HG02642 (cell line): Measurements from ENCODE around the gene SDK1.

Experiments used
- ATAC-seq: cut with Tn5 transposase; IDR thresholded peaks from one replicate; pipeline ENCODE4 v1.9.1; 2021; ENCODE audit warnings: mild to moderate bottlenecking; ENCODE audit not compliant: unreplicated experiment, poor library complexity

Gene SDK1

DNA sequence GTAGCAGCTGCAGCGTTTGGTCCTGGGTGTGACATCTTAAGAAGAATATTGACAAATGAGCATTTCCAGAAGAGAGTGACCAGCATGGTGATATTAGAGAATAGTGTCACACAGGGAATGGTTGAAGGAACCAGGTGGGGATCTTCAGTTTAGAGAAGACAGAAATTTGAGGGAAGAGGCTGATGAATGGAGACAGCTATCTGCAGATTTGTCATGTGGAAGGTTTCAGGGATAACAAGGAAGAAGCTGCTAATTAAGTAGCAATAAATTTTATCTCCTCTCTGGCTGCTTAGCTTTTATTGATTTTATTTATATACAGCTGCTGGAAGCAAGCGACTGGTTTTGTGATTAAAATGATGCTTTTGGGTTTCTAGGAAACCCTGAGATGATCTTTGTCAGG, 26.0 kb downstream of the SDK1 start:
- ATAC-seq = no peak

DNA sequence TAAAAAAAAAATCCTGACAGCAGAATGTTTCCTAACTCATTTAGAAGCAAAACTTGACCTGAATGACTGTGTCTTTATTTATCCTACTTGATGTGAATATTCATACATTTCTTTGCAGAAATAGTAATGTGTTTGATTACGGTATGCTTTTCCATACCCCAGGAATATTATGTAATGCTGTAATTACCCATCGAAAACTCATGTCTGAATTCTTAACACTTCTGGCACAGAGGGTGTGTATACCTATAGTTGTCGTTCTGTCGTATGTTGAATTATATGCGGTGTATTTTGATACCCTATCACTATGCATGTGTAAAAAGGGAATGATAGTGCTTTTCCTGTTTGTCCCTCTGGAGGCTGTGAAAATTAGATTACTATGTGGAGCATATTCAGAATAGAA, 26.6 kb downstream of the SDK1 start:
- no peak for ATAC-seq

DNA sequence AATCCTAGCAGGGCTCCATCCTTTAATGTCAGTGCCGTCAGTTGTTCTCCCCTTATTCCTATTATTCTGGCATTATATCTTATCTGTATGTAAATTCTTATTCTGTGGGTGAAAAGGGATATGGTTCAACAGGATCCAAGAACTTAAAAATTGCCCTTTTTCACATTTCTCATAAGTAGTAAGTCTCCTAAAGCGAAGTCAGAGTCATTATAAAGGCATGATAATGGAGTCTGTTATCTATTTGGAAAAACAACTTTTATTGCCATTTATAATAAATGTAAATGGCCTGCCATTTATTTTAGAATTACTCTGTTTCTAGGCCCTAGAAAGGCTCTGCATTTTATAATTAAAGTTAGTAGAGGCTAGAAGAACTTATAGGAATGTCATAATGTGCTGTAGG, 31.3 kb downstream of the SDK1 start:
- ATAC-seq = no peak

DNA sequence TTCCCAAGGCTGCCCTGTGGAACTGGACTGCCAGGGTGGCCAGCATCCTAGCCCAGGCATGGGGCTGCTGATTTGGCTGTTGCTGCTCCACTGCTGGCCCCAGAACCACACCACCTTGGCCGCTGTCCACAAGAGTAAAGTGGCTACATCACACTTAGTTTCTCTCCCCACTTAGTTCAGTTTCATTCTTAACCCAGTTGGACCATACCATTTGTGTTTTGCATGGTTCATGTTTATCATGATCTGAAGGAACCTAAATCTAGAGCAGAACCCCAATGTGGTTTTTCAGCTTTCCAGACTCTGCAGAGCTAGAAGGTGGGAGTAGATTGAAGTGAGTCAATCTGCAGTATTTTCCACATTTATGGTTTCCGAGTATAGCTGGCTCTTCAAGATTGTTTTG, 32.8 kb downstream of the SDK1 start:
- no peak for ATAC-seq

DNA sequence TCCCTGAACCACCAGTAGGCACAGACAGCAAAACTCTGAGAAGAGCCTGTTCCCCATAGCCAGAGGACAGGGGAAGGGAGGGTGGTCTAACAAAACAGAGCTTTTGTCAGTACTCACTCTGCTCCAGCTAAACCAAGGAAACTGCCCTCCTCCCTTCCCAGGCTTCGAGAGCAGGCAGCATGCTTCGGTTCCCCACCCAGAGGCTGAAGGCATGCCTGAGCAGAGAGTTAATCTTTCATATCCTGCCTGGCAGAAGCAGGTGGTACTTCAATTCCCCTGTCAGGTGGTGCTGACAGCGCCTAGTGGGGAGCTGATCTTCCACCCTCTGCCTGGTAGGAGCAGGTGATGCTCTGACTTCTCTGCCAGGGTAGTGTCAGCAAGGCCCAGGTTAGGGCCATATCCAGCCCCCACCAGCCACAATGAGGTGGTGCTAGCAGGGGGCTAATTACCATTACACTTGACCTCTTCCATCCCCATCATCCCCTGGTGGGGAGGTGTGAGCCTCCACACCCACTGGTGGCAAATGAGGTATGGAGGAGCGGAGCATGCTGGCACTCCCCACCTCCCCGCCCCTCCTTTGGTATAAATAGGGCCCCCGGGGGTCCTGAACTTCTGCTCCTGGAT, 35.1 kb downstream of the SDK1 start:
- ATAC-seq = no peak

DNA sequence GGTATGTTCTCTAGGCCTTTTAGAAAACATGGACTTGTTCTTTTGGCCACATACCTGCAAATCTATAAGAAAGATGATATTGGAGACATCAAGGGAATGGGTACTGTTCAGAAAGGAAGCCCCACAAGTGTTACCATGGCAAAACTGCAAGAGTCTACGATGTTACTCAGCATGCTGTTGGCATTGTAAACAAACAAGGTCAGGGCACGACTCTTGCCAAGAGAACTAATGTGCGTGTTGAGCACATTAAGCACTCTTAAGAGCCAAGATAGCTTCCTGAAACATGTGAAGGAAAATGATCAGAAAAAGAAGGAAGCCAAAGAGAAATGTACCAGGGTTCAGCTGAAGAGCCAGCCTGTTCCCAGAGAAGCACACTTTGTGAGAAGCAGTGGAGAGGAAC, 37.1 kb downstream of the SDK1 start:
- ATAC-seq = no peak

DNA sequence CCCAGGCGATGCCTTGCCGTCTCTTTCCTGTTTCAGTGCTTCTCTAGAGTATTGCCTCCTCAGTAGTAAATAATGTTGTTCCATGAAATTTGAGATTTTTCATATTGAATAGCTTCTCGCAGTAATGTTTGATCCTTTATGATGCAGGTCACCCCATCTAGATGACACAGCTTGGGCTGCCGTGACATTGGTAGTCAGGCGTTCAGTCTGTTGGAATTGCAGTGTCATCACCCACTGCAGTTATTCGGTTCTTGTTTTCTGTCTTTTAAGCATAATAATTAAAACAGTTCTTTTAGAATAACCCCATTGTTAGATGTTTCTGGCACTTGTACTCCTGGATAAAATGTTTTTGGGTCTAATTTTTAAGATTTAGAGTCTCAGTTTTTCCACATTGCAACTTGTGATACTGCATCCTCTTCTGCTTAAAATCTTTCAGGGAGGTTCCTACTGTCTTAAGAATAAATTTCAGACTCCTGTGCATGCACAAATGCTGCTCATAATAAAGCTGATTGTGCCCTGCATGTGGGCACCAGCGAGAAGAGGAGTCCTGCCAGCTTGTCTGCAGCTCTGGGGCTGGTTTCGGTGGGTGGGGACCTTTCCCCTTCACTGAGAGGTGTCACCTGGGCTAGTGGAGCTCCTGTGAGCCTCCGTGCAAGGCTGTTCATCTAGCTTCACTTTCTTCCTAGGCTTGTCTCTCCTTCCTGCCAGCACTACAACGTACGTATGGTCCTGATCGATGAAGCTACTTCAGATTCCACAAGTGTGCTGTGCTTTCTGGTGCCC, 44.8 kb downstream of the SDK1 start:
- no peak for ATAC-seq

DNA sequence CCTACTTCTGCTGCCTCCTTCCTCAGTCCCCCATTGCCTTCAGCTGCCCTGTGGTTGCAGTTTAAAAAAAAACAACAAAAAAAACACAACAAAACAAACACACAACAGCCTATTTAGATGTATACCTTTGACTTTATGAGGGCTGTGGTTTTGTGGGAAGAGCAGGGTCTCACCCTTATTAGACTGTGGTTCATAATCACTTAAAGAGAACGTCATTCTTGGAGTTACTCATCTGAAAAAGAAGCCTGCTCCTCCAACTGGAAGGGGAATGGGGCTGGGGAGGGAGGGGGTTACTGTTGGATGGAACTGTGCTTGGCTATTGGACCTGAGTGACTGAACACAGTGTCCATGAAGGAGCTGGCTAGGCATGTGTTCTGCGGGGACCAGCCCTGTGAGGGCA, 48.1 kb downstream of the SDK1 start:
- ATAC-seq = no peak

DNA sequence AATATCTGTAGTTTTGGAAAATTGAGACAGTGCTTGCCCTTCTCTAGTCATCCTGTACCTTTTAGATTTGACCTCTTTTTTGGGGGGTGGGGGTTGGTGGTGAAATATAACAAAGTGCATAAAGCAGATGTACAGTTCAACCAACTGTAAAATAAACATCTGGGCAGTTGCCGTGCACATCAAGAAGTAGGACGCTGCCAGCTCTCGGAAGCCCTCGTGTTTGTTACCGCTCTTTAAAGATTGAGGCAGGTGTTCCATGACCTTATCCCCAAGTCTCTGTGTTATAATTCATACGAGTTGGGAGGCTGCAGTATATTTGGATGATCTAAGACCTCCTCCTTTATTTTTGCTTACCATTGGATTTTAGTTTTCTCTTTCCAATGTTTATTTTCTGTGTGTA, 55.1 kb downstream of the SDK1 start:
- ATAC-seq = no peak

DNA sequence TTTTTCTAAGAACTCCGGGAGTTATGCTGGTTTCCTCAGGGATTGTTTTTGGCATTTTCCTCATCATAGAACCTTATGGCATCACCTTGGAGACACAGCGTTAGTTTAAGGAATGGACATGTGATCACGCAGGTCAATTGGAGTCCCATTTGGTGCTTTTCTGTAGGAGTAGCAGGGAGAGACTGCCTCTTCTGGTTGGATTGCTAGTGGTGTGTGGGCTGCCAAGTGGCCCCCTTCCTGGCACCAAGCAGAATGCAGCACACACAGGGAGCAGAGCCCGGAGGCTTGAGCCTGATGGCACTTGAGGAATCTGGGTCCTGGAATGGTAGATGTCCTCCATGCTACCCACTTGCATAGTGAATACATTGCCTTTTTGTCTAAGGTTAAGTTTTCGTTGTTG, 57.9 kb downstream of the SDK1 start:
- no peak for ATAC-seq

DNA sequence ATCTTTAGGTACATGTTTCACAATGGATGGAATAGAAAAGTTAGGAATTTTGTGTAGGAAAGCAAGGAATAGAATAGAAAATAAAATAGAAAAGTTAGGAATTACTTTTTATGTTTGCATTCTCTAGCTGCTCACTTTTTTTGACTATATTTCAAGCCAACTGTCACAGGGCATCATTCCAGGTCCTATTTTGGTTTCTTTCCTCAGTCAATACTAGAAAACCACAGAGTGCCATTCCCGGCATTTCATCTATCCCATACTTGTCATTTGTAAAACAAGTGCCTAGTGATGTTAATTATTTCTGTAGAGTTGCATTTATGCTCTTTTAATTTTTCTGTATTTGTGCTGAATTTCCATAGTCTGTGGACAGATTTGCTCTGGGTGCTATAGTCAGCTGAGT, 66.2 kb downstream of the SDK1 start:
- ATAC-seq = no peak

DNA sequence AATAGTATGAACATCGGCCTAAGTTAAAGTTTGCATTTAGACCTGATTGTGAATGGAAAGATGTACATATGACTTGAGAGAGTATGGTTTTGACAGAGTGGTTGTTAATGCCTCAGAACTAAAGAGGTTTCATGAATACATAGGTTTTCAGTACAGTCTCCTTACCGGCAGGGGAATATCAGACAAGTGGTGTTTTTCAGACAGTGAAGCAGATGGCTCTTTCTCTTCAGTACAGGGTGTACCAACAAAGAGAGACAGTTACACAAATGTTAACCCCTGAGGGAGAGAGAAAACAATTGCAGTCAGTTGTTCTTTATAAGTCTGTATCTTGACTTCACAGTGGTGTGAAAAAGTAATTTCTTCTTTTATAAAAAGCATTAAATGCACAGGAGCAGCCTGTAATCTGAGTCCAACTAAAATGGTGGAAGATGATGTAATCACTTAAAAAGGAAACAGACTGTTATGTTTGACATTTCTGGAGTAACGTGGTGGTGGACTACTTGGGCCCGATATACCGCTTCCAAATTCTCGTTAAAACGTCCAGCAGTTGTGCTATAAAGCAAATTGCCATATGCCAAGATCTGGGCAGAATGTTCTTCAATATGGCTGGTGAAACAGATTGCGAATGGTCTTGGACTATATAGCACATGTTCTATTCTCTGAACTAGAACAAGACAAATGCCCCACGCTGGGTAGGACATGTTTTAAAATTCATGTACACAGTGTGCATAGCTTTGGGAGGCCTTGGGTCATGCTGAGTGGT, 69.2 kb downstream of the SDK1 start:
- no peak for ATAC-seq

DNA sequence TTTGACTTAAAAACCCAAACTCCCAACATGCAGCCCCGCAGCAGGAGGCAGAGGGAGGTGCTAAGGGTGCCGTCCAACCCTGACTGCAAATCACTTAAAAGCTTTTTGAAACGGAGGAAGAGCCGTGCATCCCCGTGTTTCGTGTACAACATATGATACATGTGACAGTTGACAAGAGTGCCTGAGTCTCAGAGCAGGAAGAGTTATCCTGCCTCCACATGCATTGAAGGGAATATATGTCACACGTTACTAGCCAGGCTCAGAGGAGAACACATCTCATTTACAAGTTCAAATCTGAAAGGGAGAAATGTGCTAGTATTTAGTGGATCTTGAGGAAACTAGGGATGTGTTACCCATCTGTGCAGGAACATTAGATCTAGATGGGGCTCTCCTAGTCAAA, 69.9 kb downstream of the SDK1 start:
- no peak for ATAC-seq

DNA sequence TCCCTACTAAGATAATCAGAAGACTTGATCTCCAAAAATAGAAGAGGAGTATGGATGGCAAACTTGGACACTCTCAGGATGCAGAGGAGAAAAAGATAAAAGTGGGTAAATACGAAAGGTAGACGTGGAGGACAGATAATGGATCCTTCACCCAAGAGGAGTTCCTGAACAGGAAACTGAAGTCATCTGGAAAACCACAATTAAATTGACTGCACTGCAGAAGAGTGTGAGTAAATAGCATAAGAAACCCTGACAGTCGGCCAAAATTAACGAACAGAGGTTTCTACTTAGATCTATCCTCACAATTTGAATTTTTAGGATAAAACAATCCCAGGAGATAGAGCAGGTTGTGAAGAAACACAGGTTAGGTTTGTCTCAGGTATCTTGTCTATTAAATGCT, 70.5 kb downstream of the SDK1 start:
- no peak for ATAC-seq

DNA sequence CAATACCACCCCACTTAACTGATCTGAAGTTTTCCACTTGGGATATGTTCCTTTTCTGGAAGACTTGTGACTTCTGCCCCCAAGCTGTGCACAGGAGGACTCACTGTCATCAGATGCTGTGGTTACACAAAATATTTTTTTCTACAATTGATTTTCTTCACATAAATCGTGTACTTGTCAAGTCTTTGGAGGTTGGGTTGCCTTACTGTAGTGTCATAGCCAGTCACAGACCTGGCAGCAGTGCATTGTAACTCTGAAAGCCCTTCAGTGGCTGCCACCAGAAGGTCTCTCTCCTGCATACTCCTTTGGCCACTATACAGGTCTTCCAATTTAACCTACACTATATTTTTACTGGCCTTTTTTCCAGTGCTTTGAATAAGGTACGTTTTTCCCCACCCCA, 73.2 kb downstream of the SDK1 start:
- ATAC-seq = no peak

DNA sequence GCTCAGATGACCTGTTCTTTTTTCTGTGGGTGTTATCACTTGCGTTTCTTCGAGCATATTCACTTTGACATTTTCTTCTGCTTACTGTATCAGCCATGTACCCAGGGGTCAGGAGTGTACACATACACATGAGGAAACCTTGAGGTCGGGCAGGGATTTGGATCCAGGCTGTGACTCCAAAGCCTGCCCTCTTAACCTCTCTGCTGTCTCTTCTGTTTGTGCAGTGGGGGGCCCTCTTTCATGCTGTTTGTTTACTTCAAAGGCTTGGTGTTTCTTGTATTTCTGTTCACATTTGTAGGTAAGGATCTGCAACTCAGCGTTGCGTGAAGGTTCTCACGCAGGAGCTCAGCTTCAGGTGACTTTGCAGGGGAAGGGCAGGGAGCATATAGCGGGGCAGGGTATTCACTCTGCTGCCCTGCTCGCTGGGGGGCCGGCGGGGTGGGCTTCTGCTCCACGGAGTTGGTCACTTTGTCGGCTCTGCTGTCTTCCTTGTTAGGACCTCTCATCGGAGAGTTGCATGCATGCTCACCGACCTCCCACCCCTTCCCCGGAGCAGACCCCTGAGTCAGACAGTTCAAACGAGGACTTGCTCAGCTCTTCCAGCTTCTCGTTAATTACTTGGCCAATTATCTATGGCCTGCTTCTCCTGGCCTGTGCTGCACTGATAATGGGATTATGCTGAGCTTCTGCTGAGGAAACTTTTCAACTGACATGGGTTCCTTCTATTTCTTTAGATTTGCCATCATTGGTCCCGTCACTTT, 77.5 kb downstream of the SDK1 start:
- no peak for ATAC-seq

DNA sequence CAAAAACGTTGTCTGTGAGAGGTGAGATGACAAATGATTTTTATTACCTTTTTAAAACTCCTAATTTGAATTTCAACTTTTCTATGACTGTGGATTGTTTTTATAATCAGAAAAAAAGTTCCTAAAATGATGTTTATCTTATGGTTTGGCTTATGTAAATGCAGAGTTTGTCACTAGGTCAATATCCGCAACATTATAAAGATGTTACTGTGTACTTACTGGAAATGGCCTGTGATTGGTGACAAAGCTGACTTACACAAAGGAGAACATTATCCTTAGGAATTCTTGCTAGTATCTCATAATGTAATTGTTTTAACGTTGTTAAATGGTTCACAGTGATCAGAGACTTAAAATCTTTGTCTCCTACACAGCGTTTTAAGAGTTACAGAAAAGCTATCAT, 79.0 kb downstream of the SDK1 start:
- ATAC-seq = no peak

DNA sequence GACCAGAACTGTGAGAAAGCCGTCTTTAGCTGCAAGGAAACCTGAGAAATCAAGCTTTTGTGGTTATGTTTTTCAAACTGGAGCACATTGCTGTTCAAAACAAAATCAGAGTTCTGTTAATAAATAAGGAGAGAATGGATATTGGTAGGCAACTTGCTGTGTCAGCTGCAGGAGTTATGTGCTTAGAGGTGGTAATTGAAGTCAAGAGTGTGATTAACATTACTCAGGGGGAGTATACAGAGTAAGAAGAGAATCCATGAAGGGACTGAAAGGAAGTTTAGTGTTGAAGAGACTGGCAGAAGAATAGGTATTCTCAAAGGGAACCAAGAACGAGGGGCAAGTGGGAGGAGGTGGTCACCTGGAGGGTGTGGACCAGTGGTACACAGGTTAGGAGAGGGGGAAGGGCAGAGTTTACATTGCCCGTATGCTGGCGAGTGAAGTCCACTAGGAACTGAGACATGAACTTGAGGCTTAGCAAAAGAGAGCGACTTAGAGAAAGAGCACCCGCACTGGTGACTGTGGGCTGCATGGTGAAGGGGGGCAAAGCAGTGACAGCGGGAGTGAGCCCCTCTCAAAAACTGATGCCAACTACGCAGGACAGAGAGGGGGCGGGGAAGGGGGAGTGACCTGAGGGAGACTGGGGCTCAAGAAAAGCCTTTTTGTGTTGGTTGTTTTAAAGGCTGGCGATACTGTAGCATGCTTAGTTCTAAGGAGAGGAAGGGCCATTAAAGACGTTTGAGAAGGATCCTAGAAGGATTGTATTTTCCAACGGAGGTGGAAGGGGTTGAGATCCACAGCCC, 80.0 kb downstream of the SDK1 start:
- ATAC-seq = no peak

DNA sequence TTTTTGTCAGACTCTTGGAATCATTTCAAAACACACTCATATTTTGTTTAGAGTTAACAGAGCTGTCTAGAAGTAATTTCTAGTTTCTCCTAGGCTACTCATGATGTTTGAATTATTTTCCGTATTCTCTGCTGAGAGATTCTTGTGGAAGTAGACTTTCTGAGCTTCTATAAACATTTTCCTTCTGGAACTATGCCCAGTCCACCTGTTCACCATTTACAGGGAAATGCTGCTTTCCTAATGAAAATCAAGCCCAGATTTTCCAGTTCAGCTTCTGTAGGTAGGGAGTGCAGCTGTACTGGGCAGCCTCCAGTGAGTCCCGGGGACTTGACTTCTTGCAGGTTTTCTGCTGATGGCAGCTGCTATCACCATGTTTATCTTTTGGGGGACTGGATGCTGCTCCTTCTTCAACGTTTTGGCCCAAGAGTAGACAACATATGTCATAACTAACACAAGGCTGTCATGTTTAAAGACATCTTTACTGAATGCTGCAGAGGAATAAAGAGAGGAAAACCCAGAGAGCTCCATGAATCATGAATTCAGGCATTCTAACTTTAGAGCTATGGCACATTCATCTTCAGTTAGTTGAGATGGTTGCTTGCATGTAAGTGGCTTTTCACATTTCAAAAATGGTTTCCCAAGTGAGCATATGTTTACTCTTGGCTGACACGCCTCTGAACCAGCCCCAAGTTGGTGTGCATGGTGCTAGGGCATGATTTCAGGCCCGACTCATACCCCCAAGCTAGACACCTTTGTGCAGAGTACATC, 85.6 kb downstream of the SDK1 start:
- ATAC-seq = no peak
